K562 (cell line): ENCODE data around the gene IDH1. TPM values are rescaled to one million over a fixed set of nuclear protein-coding genes. Genes with fewer than 3 reads are reported as not detected.

Experiments
- CREM ChIP-seq: IDR thresholded peaks from 2 replicates; pipeline ENCODE4 v1.6.1; 2014; ENCODE audit warnings: antibody characterized with exemption, low read depth
- DACH1 ChIP-seq: fragments of 450-650 bp; IDR thresholded peaks from 2 replicates; pipeline ENCODE4 v1.6.1; 2018; ENCODE audit not compliant: partially characterized antibody
- DPF2 ChIP-seq: fragments of 450-650 bp; IDR thresholded peaks from 2 replicates; pipeline ENCODE4 v1.6.1; 2016
- GATAD2B ChIP-seq: fragments of 450-650 bp; IDR thresholded peaks from 2 replicates; pipeline ENCODE4 v1.6.1; 2017; ENCODE audit warnings: mild to moderate bottlenecking, borderline replicate concordance
- HDAC1 ChIP-seq, 2 experiments: fragments of 450-650 bp; IDR thresholded peaks; 2 replicates each; pipeline ENCODE4 v1.6.1; 2016 to 2017; ENCODE audit warnings: inconsistent platforms in 1 of 2, mild to moderate bottlenecking in 1 of 2, moderate library complexity in 1 of 2
- JUND ChIP-seq, 2 experiments: IDR thresholded peaks; 2 replicates in 1 of 2; 3 replicates in 1 of 2; pipeline ENCODE4 v1.6.1; 2011; ENCODE audit warnings: borderline replicate concordance in 2 of 2, low read depth in 2 of 2, low read length in 2 of 2, improper control_type of control experiment in 1 of 2, missing biosample characterization in 1 of 2, missing genetic modification characterization in 1 of 2, missing genetic modification reagents in 1 of 2
- MAX ChIP-seq: sonication (generic); formaldehyde crosslinking; IDR thresholded peaks from 2 replicates; pipeline ENCODE4 v1.9.0; 2022; ENCODE audit warnings: mild to moderate bottlenecking, missing genetic modification reagents
- MCM7 ChIP-seq, 2 experiments: fragments of 450-650 bp; IDR thresholded peaks; 2 replicates each; pipeline ENCODE4 v1.6.1; 2016 to 2018
- NCOR1 ChIP-seq: fragments of 450-650 bp; IDR thresholded peaks from 2 replicates; pipeline ENCODE4 v1.6.1; 2016; ENCODE audit warnings: mild to moderate bottlenecking, moderate library complexity
- NEUROD1 ChIP-seq: fragments of 150-350 bp; IDR thresholded peaks from 2 replicates; pipeline ENCODE4 v1.6.1; 2014; ENCODE audit warnings: borderline replicate concordance, low read length, low read depth; ENCODE audit not compliant: partially characterized antibody
- NR4A1 ChIP-seq, 2 experiments: fragments of 250-450 bp in 1 of 2; fragments of 450-650 bp in 1 of 2; sonication (Bioruptor Pico) in 1 of 2; IDR thresholded peaks; 2 replicates each; pipeline versions ENCODE4 v1.4.0 to v1.6.1; 2016 to 2020; ENCODE audit warnings: mild to moderate bottlenecking in 2 of 2, missing compliant biosample characterization in 1 of 2, missing genetic modification characterization in 1 of 2, moderate library complexity in 1 of 2
- RB1 ChIP-seq: fragments of 450-650 bp; IDR thresholded peaks from 2 replicates; pipeline ENCODE4 v1.6.1; 2017; ENCODE audit warnings: low read depth, mild to moderate bottlenecking
- SMAD2 ChIP-seq: fragments of 150-350 bp; IDR thresholded peaks from 2 replicates; pipeline ENCODE4 v1.6.1; 2014; ENCODE audit warnings: low read depth, mild to moderate bottlenecking, low read length
- WHSC1 ChIP-seq: IDR thresholded peaks from one replicate; pipeline ENCODE4 v1.6.1; 2012; ENCODE audit warnings: low read length, control low read depth, inconsistent platforms
- ZBED1 ChIP-seq: IDR thresholded peaks from 2 replicates; pipeline ENCODE4 v1.6.1; 2014
- ZNF277 ChIP-seq: fragments of 250-450 bp; sonication (Bioruptor Pico); IDR thresholded peaks from 2 replicates; pipeline ENCODE4 v1.8.0; 2022; ENCODE audit warnings: inconsistent platforms, mild to moderate bottlenecking, moderate library complexity, borderline replicate concordance
- ZNF347 ChIP-seq: fragments of 450-650 bp; formaldehyde crosslinking; IDR thresholded peaks from 2 replicates; pipeline ENCODE4 v1.4.0; 2020; ENCODE audit warnings: low read depth, mild to moderate bottlenecking, moderate library complexity
- ZNF586 ChIP-seq: fragments of 450-650 bp; formaldehyde crosslinking; conservative IDR thresholded peaks from 2 replicates; pipeline ENCODE4 v1.4.0; 2020; ENCODE audit warnings: mild to moderate bottlenecking, moderate library complexity
- ZNF707 ChIP-seq: fragments of 250-450 bp; sonication (Bioruptor Pico); conservative IDR thresholded peaks from 2 replicates; pipeline ENCODE4 v1.8.0; 2022; ENCODE audit warnings: inconsistent platforms, mild to moderate bottlenecking, moderate library complexity
- polyA plus RNA-seq, 8 experiments: library from polyadenylated mRNA; depleted of rRNA in 4 of 8; stranded (reverse) in 5 of 8; unstranded in 3 of 8; fragments of >200 nt; fragmentation: Nextera tagmentation in 2 of 8; fragmentation: Illumina TruSeq in 1 of 8; extraction: Ambion mirVana in 2 of 8; extraction: Trizol in 1 of 8; gene quantifications; 2 replicates each; pipeline versions ENCODE4 v1.2.1 to v1.2.3, GENCODE V29; 2011 to 2014; ENCODE audit warnings: inconsistent platforms in 1 of 8, missing spikeins in 1 of 8
- total RNA-seq, 7 experiments: library from RNA; depleted of rRNA in 6 of 7; stranded (reverse); fragments of >200 nt in 6 of 7; fragmentation: Illumina TruSeq in 2 of 7; extraction: Trizol in 2 of 7; gene quantifications; 2 replicates each; pipeline versions ENCODE4 v1.2.1 to v1.2.3, GENCODE V29; 2011 to 2021; ENCODE audit warnings: low replicate concordance in 1 of 7
- TF ChIP-seq, protein P1 (sequence below), 3 experiments: IDR thresholded peaks in 2 of 3; conservative IDR thresholded peaks in 1 of 3; 2 replicates each; pipeline ENCODE4 v1.5.1; 2011 to 2012; ENCODE audit warnings: low read length in 3 of 3, mild to moderate bottlenecking in 3 of 3, control low read depth in 2 of 3, improper control_type of control experiment in 1 of 3, inconsistent platforms in 1 of 3, low read depth in 1 of 3, mixed read lengths in 1 of 3, moderate library complexity in 1 of 3; ENCODE audit not compliant: insufficient read depth in 2 of 3
- TF ChIP-seq, protein P2 (sequence below), 2 experiments: IDR thresholded peaks in 1 of 2; conservative IDR thresholded peaks in 1 of 2; 2 replicates each; pipeline ENCODE4 v1.6.1; 2016; ENCODE audit warnings: low read depth in 2 of 2, mild to moderate bottlenecking in 1 of 2, missing compliant biosample characterization in 1 of 2, missing genetic modification characterization in 1 of 2, moderate library complexity in 1 of 2

Gene IDH1
- total and polyA plus RNA-seq, 9 of the 15 experiments (the other 6 are each of a cell fraction or from before 2014, with no cell fraction given) = 61.9 to 194 (median 101) TPM

DNA sequence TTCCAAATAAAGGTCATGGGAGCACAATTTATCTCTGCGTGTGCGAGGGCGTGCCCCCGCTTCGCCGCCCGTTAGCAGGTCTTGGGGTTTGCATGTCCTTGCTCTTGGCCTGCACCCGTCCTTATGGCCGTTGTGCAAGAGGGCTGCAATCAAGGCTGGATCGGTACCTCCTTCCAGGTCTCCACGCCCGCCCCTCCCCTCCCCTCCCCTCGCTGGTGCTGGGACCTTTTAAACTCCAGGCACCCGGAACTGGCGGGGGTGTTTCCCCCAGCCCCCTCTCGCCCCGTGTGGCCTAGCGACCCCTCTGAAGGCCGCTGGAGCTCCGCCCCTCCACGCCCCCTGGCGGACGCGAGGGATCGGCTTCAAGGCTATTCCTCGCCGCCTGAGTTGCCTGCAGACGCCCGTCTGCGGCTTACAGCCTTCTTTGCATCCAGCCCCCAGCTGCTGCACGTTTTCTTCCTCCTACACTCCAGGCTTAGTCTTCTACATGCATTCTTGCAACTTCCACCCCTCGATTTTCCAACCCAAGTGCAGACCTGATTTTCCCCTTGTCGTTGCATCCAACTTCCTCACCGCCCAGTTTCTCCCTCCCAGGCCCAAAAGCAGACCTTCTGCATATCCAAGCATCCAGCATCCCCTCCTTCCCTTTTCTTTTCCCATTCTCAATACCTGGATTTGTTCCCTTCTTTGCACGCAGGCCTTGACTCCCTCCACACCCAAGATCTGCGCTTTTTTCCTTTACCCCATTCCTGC is 577 bp downstream of the IDH1 start (continued):
- no peak for TF ChIP-seq ZNF277 (CRISPR knock-in tag)
- TF ChIP-seq, protein P1, sequence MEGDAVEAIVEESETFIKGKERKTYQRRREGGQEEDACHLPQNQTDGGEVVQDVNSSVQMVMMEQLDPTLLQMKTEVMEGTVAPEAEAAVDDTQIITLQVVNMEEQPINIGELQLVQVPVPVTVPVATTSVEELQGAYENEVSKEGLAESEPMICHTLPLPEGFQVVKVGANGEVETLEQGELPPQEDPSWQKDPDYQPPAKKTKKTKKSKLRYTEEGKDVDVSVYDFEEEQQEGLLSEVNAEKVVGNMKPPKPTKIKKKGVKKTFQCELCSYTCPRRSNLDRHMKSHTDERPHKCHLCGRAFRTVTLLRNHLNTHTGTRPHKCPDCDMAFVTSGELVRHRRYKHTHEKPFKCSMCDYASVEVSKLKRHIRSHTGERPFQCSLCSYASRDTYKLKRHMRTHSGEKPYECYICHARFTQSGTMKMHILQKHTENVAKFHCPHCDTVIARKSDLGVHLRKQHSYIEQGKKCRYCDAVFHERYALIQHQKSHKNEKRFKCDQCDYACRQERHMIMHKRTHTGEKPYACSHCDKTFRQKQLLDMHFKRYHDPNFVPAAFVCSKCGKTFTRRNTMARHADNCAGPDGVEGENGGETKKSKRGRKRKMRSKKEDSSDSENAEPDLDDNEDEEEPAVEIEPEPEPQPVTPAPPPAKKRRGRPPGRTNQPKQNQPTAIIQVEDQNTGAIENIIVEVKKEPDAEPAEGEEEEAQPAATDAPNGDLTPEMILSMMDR (IDR thresholded peaks at IDR 0.05 in 2 of 3, conservative IDR thresholded peaks at IDR 0.05 in 1 of 3; ENCODE audit: insufficient read depth in 2 of 3, low read depth in 1 of 3, low read length in 3 of 3) = peak; percentile 64 to 84 (median 67)
- peak; percentile 34; the same call in 1 of the 2 replicates for TF ChIP-seq CREM
- TF ChIP-seq ZBED1 = no peak
- peak; percentile 46; the same call in 1 of the 2 replicates for TF ChIP-seq JUND (IDR thresholded peaks at IDR 0.05; ENCODE audit: borderline replicate concordance, low read depth, low read length)
- TF ChIP-seq JUND (tag; IDR thresholded peaks at IDR 0.05; ENCODE audit: borderline replicate concordance, low read depth, low read length) = no peak; the same call in 2 of the 3 replicates
- TF ChIP-seq, protein P2, sequence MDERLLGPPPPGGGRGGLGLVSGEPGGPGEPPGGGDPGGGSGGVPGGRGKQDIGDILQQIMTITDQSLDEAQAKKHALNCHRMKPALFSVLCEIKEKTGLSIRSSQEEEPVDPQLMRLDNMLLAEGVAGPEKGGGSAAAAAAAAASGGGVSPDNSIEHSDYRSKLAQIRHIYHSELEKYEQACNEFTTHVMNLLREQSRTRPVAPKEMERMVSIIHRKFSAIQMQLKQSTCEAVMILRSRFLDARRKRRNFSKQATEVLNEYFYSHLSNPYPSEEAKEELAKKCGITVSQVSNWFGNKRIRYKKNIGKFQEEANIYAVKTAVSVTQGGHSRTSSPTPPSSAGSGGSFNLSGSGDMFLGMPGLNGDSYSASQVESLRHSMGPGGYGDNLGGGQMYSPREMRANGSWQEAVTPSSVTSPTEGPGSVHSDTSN (CRISPR knock-in tag; IDR thresholded peaks at IDR 0.05; ENCODE audit: low read depth) = no peak
- TF ChIP-seq, protein P2 (tag; conservative IDR thresholded peaks at IDR 0.05; ENCODE audit: low read depth) = no peak
- TF ChIP-seq ZNF586 (CRISPR knock-in tag) = peak; percentile 89
- TF ChIP-seq NCOR1 = peak; percentile 32; the same call in 1 of the 2 replicates
- TF ChIP-seq MAX (CRISPR knock-in tag) = no peak
- 0 out of 4 replicates have a peak, but pooled peaks of 1 of the 2 experiments have one; percentile 67 for TF ChIP-seq MCM7 (IDR thresholded peaks at IDR 0.05)
- peak; percentile 68; the same call in 1 of the 2 replicates for TF ChIP-seq DPF2
- TF ChIP-seq HDAC1 (IDR thresholded peaks at IDR 0.05) = peak in 1 of 2 experiments; percentile 80; a peak in 2 of 4 replicates
- TF ChIP-seq ZNF707 = no peak
- TF ChIP-seq DACH1 = no peak
- no peak for TF ChIP-seq NR4A1 (CRISPR knock-in tag; IDR thresholded peaks at IDR 0.05)
- no peak for TF ChIP-seq NR4A1 (tag; IDR thresholded peaks at IDR 0.05)
- TF ChIP-seq WHSC1 = no peak
- TF ChIP-seq ZNF347 = no peak
- no peak for TF ChIP-seq SMAD2
- no peak for TF ChIP-seq RB1
- TF ChIP-seq NEUROD1 = peak; percentile 43
- TF ChIP-seq GATAD2B = peak; percentile 78; the same call in 1 of the 2 replicates
